Measurements from ENCODE around the gene WIPF1.
A peak's percentile ranks its signal among the peaks of the same experiment; 100 is the strongest.
"Not testable (repeated sequence)": the region's sequence is repeated elsewhere in the genome, so short reads cannot be mapped to it uniquely, and the experiment has no call there.

WIPF1 gene

GRCh38 chr2:174569678-174570077 is 27.9 kb downstream of the WIPF1 start:
- no peak for DNase-seq

DNA sequence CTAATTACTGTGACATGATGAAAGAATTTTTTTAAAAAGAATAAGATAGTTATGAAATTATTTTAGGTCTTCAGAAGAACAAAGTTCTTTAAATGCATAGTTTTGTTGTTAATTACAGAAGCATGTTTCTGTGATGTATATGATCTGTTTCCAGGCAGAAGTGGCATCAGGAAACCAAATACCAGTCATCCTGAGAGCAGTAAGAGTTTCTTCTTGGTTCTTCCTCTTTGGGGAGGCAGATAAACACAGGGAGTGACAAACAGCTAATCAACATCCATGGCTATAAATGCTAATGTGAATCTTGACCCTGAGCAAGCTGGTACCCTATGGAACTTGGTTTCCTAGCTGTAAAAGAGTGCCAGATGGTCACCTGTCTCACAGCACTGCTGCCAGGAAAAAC is 29.2 kb downstream of the WIPF1 start:
- DNase-seq: no peak

DNA sequence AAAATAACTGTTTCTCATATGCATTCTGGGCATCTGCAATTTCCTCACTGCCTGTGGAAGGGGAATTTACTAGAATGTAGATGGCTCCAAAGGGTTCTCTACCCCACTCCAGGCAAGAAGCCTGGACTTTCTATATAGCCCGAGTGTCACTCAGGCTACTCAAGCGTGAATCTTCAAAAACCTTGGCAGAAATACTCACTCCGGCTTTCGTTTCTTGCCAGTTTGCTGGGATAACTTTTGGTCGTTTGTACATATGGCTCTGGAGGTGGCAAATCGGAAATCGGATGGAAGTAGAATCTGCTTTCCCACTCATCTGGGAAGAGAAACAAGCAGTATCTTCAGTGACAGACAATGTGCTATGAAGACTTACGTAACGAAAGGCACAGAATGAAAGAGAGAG is 30.7 kb downstream of the WIPF1 start:
- peak; percentile 31 for DNase-seq

GRCh38 chr2:174563530-174564282 is 33.9 kb downstream of the WIPF1 start:
- DNase-seq: no peak

- DNase-seq: no peak
These were observed 35.6 kb downstream of the WIPF1 start for GRCh38 chr2:174561972-174562370.

DNA sequence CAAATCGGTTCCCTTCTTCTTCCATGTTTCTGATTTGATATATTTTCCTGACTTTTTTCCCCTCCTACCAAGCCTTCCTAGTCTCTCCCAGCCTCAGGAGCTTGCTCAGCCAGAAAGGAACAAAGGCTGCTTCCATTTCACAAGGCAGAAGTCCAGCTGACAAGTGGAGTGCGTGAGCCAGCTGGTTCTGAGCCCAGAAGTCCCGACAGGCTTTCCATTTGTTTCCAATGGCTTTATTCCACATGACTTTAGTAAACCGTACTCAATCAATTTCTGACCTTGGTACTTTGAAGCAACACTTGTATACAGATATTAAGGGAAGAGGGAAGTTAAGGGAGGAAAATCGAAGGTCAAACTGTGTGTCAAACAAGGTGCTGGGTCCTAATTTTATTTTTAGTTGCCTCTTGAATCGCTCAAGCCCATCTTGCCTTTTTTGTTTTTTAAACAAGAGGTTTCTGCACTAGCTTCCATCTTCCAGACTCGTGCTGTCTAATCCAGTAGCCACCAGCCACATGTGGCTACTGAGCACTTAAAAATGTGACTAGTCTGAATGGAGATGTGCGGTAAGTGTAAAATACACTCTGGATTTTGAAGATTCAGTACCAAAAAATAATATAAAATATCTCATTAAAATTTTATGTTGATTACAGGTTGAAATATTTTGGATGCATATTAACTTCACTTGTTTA is 36.2 kb downstream of the WIPF1 start:
- peak; percentile 84 for DNase-seq

DNA sequence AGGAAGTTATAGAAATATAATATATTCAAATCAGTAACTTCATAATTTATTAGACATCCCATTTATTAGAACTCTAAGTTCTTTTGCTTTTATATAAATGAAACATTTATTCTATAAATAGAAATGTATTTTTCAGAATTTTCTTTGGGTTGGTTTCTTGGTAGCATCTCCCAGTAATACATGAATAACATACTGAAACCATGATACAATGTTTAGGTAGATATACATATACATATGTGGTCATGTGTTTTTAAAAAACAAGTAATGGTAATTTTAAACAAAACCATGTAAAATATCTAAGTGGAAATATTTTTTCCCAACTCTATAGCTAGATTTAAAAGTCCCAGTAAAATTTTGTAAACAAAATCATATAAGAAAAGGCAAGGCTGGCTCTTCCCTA is 36.9 kb downstream of the WIPF1 start:
- DNase-seq: no peak

DNA sequence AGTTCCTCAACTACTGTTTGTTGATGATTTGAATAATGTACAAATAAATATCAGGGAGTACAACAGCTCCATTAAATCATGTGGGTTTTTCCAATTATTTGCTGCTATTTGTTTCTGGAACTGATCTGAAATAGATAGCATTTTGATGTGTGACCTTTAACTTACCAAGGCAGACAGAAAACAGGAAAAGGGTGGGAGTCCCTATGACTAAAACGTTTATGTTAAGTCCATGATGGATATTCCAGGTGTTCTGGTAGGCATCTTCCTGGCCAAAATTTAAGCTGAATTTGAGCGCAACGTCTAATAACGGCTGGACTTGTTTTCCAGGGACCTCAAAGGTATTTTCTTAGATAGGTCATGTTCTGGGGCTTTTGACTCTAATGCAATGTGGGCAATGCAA is 41.6 kb downstream of the WIPF1 start:
- DNase-seq: no peak

DNA sequence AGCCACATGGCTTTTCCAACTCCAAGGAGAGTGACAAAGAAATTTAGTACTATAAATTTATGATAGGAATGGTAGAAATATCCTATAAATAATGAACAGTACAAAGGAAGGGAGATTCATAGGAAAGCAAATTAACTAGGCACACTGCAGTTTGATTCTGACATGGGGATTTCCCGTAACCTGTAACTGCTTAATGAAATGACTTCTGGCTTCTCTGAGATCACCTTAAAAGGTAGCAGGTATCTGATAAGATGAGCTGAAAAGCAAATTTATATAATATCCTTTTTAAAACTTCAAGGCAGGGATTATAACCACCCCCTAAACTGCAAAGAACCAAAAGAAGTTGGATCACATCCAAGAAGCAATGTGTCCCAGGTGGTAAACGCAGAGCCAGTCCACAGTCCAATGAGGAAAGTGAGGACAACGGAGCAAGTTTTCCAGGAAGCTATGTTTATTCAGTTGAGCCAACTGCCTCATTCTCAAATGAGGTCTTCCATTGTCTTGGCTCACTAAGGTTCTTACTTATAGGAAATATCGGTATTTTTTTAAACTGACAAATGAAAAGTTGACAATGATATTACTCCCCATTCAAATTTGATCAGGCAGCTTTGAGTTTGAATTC is 43.0 kb downstream of the WIPF1 start:
- DNase-seq: no peak

- no peak for DNase-seq
These were observed 43.7 kb downstream of the WIPF1 start for GRCh38 chr2:174553811-174554493.

GRCh38 chr2:174552880-174553279 is 44.7 kb downstream of the WIPF1 start:
- DNase-seq: no peak

DNA sequence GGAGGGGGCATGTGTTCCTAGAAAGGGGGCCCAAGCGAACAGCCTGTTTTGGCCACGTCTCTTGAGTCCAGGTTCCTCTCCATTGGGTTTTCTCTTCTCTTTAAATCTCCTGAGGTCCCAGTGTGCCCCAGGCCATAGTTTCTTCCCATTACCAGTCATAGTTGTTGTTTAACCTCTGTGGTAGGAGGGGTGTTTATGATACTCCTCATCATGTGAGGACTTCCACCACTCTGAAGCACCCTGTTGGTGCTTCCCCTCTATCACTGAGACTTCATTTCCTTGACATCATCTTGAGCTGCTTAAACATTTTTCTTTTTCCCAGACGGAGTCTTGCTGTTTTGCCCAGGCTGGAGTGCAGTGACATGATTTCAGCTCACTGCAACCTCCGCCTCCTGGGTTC is 45.9 kb downstream of the WIPF1 start:
- no peak for DNase-seq

GRCh38 chr2:174548646-174549045 is 49.0 kb downstream of the WIPF1 start:
- DNase-seq: not testable (repeated sequence)

GRCh38 chr2:174548021-174548420 is 49.6 kb downstream of the WIPF1 start:
- DNase-seq: not testable (repeated sequence)

DNA sequence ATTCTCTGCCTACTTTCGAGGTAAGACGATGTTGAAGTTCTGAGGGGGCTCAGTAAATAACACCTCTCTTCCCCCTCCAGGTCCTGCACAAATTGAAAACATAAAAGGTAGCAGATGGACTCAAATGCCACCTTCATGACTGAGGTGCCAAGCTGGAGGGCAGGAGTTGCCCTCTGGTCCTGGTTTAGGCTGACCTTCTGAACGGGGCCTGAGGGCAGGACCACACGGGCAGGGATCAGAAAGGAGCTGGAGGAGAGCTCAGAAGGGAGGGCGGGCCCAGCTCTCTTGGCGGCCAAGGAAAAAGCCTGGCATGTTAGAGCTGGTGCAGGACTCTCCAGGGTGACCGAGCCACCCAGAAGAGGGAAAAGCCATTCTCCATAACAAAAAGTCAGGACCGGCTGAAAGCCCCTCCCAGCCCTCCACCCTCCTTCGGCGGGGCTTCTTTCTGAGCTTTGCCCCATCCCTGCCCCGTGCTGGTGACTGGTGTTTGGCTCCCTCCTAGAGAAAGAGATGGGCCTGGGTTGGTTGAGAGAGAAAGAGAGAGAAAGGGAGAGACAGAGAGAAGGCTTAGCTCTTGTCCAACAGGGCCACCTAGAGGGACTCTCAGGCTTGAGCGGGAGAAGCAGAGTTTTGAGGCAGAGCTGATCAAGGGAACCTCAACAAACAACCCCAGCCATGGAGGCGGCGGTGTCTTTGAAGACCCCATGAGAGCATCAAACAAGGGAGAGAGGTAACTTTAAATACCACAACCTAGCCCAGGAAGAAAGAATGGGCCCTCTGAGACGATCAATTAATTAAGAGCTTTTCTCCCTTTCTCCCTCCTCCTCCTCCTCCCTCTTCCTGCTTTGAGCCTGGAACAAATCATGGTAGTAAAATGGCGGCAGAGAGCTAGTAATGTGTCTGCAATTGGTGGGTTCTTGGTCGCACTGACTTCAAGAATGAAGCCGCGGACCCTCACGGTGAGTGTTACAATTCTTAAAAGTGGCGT is 50.8 kb downstream of the WIPF1 start:
- peak; percentile 41 for DNase-seq

- DNase-seq: no peak
These were observed 52.4 kb downstream of the WIPF1 start for GRCh38 chr2:174545240-174545639.

GRCh38 chr2:174544802-174545201 is 52.8 kb downstream of the WIPF1 start:
- DNase-seq: no peak

GRCh38 chr2:174544156-174544555 is 53.4 kb downstream of the WIPF1 start:
- no peak for DNase-seq

DNA sequence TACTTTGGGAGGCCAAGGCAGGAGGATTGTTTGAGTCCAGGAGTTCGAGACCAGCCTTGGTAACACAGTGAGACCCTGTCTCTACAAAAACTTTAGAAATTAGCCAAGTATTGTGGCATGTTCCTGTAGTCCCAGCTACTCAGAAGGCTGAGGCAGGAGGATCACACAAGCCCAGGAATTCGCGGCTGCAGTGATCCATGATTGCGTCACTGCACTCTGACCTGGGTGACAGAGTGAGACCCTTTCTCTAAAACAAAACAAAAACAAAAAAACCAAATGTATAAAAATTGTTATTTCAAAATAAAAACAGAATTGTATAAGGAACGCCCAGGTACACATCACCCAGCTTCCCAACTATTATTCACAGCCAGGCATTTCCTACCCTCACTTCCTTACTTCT is 56.7 kb downstream of the WIPF1 start:
- no peak for DNase-seq

DNA sequence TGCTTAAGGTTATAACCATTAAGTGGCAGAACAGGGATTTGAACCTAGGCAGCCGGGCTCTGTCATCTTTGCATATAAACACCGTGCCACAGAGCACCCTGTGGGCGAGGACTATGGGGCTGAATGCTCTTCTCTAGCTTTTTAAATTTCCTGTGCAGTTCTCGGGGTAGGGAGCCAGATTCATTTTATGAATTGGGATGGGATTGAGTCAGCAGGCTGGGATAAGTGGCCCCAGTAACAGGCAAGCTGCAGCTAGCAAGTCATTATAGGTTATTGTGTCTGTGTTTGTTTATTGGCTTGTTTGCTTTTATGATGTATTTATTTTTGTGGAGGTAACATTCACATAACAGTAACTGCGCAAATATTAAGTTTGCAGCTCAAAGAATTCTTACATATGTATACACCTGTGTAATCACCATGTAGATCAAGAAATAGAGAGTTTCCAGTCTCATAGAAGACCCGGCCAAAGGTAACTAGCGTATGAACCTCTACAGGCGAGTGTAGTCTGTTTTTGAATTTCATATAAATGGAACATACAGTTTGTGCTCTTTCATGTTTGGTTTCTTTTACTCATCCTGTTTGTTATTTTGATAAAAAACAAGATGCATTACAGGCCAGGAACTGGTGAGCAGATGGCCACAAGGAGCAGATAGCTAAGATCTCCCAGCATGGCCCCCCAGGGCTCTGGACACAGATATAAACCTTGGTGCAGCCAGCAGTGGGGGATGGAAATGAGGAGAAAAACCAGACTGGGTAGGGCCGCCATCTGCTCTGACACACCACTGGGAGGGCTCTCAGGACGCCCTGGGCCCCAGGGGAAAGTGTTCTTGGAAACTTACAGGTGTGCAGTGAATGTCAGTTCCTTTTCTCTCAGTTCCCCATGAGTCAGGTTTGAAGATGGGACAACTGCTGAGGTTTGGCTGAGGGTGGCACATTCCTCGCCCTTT is 61.6 kb downstream of the WIPF1 start:
- DNase-seq: peak; percentile 2

- no peak for DNase-seq
These were observed 62.5 kb downstream of the WIPF1 start for GRCh38 chr2:174535083-174535482.
